GM19452 (cell line): ENCODE data around the gene APOC1.
"Not testable (repeated sequence)": the region's sequence is repeated elsewhere in the genome, so short reads cannot be mapped to it uniquely, and the experiment has no call there.

ENCODE experiments used
- ATAC-seq: cut with Tn5 transposase; IDR thresholded peaks from one replicate; pipeline ENCODE4 v1.9.1; 2021; ENCODE audit not compliant: unreplicated experiment

Gene APOC1

DNA sequence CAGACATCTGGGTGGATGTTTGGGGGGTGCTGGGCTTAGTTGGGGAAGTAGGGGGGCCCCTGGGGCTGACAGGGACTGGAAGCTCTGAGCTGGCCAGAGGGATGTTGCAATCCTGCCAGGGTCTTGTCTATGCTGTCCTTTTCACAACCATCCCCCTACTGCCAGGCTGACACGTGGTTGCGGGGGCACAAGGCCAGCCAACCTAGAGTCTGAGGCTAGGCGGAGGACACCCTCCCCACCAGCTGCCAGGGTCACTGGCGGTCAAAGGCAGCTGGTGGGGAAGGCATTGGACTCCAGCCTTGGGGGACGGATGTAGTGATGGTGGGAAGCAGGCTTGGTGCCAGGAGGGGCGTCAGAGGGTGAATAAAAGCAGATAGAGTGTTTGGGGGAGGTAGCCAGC is 1.6 kb upstream of the APOC1 start:
- ATAC-seq = no peak

GRCh38 chr19:44913512-44914432 is 636 bp upstream of the APOC1 start:
- not testable (repeated sequence) for ATAC-seq

GRCh38 chr19:44924243-44924725 is 9.9 kb downstream of the APOC1 start:
- ATAC-seq = no peak

GRCh38 chr19:44925114-44925891 is 10.9 kb downstream of the APOC1 start:
- ATAC-seq = no peak

DNA sequence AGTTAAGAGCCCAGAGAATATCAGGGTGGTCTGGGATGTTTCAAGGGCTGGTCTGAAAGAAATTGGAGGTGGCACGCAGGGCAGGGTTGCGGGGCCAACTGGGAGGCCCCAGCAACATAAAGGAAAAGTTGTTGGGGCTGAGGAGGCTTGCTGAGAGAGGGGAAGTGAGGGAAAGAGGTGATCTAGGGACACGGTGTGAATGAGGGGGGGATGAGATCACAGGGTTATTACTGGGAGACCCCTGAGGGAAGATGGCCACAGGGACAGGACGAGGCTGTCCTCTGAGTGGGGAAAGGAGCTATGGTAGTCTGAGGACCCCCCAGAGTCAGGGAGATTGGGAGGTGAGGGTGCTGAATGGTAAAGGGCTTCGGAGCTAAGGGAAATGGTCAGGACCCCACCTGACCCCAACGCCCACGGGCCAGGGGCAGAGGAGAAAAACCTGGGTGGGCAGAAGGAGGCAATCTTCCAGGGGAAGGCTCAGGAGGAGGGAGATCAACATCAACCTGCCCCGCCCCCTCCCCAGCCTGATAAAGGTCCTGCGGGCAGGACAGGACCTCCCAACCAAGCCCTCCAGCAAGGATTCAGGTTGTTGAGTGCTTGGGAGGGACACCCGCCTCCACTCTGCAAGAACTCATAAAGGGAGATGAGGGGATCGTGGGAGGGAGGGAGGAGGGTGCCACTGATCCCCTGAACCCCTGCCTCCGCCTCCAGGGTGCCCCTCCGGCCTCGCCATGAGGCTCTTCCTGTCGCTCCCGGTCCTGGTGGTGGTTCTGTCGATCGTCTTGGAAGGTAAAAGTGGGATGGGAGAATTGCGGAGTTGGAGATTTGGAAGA is 12.1 kb downstream of the APOC1 start:
- ATAC-seq = not testable (repeated sequence)

DNA sequence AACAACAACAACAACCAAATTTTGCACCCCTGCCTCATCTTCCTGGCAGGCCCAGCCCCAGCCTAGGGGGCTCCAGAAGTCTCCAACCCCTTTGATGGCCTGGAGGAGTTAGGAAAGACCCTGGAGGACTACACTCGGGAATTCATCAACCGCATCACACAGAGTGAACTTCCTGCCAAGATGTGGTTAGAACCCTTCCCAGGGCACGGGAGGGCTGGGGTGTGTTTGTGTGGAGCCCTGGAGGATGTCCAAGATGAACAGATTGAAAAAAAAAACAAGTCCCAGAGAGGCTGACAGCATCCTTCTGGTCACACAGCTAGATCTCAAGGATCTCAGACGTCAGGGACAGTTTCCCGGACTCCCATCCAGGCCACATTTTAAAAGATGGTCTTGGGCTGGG is 13.3 kb downstream of the APOC1 start:
- no peak for ATAC-seq

- ATAC-seq = no peak
These were observed 15.7 kb downstream of the APOC1 start for GRCh38 chr19:44930088-44930487.

DNA sequence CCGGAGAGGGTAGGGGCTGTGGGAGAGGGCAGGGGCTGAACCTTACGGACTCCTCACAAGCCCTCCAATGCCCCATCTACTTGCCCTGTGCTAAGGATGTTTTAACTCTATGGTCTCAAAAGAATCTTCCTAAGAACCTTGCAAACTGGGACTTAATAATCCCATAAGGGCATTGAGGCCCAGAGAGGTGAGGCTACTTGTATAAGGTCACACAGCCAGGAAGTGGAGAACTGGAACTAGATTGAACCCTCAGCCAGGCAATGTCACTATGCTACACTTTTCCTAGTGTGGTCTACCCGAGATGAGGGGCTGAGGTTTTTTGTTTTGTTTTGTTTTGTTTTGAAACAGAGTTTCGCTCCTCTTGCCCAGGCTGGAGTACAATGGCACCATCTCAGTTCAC is 17.1 kb downstream of the APOC1 start:
- ATAC-seq = no peak

DNA sequence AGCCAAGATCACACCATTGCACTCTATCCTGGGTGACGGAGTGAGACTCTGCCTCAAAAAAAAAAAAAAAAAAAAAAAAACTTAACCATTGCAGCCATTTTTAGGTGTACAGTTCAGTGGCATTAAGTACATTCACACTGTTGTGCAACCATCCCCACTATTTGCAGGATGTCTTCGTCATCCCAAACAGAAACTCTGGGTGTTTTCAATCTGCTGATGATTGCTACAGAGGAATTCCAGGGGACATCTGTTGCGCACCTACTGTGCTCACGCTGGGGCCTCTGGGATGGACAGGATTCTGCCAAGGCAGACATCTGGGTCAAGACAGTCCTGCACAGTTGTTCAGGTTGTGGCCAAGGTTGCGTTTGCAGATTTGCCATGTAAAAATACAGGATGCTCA is 25.3 kb downstream of the APOC1 start:
- ATAC-seq = no peak

GRCh38 chr19:44942067-44942571 is 27.7 kb downstream of the APOC1 start, which contains the start of gene APOC4:
Gene APOC4 (plus strand): TSS chr19:44942237. CDS start chr19:44942278, 41 bp downstream.
- ATAC-seq = no peak

- no peak for ATAC-seq
These were observed 29.4 kb downstream of the APOC1 start for GRCh38 chr19:44943801-44944249.

- no peak for ATAC-seq
These were observed 32.7 kb downstream of the APOC1 start for GRCh38 chr19:44947041-44947581.

DNA sequence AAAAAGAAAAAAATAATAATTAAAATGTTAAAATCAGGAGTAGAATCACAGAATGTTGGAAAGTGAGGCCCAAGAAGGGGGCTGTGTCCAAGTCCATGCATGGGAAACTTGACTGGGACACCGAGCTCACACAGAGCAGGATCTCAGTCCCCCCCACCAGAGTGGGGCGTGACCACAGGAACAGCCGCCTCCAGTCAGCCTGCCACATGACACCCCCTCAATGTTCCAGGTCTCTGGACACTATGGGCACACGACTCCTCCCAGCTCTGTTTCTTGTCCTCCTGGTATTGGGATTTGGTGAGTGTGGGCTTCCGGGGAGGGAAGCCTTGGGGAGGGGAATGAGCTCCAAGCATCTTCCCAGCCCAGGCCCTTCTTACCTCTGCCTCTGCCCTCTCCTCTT is 33.8 kb downstream of the APOC1 start:
- ATAC-seq = no peak

DNA sequence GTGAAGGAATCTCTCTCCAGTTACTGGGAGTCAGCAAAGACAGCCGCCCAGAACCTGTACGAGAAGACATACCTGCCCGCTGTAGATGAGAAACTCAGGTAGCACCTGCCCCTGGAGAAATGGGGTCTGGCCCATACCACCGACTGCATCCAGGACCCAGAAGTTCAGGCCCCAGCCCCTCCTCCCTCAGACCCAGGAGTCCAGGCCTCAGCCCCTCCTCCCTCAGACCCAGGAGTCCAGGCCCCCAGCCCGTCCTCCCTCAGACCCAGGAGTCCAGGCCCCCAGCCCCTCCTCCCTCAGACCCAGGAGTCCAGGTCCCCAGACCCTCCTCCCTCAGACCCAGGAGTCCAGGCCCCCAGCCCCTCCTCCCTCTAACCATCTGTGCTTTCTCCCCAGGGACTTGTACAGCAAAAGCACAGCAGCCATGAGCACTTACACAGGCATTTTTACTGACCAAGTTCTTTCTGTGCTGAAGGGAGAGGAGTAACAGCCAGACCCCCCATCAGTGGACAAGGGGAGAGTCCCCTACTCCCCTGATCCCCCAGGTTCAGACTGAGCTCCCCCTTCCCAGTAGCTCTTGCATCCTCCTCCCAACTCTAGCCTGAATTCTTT is 34.5 kb downstream of the APOC1 start:
- ATAC-seq = no peak

DNA sequence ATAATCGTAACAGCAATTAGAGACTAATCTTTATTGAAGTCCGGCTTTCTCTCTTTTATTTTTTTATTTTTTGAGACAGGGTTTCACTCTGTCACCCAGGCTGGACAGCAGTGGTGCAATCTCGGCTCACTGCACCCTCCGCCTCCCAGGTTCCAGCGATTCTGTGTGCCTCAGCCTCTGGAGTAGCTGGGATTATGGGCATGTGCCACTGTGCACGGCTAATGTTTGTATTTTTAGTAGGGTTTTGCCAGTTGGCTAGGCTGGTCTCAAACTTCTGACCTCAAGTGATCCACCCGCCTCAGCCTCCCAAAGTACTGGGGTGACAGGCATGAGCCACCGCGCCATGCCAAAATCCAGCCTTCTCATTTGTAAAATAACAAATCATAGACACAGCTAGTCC is 35.1 kb downstream of the APOC1 start:
- ATAC-seq = no peak

DNA sequence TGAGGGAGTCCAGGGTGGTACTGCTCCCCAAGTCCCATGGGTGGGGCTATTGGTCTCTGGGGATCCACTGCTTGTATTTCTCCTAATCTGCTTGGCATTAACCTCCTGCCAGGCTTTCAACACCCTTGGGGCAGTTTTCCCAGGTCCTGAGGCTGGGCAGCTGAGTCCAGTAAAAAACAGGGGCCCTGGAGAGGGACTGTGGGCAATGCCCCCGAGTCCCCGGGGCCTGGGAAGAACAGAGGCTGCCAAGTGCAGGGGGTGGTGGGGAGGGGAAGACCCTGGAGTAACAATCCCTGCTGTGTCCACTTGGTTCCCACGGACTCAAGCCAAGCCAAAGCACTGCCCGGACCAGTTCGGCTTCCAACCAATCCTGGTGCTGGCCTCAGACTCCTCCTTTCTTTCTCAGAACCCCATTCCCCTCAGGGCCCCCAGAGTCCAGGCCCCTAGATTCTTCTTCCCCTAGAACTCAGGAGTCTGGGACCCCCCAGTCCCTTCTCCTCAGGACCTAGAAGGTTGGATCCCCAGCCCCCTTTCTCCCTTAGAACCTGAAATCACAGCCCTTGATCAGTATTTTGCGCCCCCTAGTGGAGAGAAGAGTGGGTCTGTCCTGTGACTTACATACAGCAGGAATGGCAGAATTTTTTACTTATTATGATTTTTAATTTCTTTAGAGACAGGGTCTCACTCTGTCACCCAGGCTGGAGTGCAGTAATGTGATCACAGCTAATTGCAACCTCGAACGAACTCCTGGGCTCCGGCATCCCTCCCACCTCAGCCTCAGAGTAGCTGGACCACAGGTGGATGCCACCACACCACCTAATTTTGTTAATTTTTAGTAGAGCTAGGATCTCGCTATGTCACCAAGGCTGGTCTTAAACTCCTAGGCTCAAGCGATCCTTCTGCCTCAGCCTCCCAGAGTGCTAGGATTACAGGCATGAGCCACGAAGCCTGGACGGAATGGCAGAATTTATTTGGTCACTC is 37.1 kb downstream of the APOC1 start:
- ATAC-seq = no peak

- ATAC-seq = peak; percentile 6
These were observed 39.9 kb downstream of the APOC1 start for GRCh38 chr19:44954278-44954648.

- peak; percentile 75 for ATAC-seq
These were observed 40.5 kb downstream of the APOC1 start, which contains the start of gene CLPTM1 for GRCh38 chr19:44954649-44955504. Gene CLPTM1 (plus strand): TSS chr19:44955380. CDS start chr19:44955396, 16 bp downstream.
